Non-pigmented ciliary epithelial cell (primary cell): ENCODE data around the gene PTCD2.

Source experiments
- DNase-seq: peaks from one replicate; pipeline ENCODE4 v3.0.0-alpha.2; 2010; ENCODE audit warnings: low read depth

The PTCD2 gene

DNA sequence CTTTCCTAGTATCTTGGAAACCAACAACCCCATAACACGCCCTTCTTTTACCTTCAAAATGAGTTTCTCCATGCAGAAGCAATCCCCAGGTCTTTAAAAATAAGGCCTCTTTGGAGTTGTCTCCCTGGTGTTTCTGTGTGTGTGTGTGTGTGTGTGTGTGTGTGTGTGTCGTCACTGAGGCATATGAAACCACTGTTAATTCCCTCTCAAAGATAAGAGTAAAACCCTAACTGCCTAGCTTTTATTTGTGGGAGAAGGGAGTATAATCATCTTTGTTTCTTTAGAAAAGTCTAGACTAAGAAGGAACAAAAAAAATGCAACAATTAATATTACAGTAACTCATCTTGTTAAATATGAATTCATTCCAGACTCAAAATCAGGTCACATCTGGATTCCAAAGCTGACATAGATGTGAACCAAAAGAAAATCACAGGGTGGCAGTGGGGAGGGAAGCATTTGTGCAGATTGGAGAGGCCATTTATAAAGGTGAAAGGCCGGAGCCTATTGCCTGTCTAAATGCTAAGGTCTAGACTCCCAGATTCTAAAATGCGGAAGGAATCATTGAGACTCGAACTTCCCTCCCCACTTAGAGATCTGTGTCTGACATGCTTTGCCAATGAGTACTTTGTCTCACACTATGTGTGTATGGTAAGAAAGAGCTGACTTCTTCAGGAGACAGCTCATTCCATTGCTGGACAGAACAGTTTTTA, 95.6 kb downstream of the PTCD2 start:
- no peak for DNase-seq

DNA sequence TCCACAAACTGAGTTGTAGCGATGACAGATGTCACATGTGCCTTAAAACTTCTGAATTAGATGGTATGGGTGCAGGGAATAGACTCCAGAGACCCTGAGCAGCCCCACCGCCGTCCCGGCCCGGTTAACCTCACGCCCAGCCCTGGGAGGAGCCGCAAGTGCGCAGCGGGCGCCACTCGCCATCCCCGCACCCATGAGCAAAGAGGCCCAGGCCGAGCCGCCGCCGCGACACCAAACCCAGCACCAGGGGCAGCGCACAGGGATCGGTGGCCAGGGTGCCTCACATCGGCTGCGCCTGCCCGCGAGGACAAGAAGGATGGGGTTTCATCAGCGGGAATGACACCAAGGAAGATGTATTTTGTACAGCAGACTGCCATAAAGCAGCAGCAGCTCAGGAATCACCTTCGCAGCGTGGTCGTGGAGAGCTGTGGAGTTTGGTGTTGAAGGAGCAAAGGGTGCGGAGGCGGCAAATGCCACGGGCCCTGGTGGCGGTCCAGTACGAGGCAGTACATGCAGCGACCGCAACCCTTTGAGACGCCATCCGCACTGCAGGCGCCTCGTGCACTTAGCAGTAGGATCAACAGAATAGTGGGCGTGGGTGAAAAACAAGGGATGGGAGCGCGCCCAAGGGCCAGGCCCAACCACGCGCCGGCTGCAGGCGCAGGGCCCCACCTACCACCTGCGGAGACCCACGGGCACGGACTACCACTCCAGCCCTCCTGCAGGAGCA, 97.3 kb downstream of the PTCD2 start:
- DNase-seq, result no peak
